Measurements from ENCODE around the gene ENTPD1. TPM values are rescaled to one million over a fixed set of nuclear protein-coding genes. Genes with fewer than 3 reads are reported as not detected.

Gene ENTPD1
- total and polyA plus RNA-seq, 10 of the 15 experiments (the other 5 are each of a cell fraction or from before 2014, with no cell fraction given): 110 to 413 (median 161) TPM

- no peak overlapping the region for H2AFZ ChIP-seq (ENCODE audit: control insufficient read depth, low read depth, low read length)
- H4K20me1 ChIP-seq (ENCODE audit: control insufficient read depth, insufficient read depth): no peaks in the 10 kb centered on the region
- in situ Hi-C loops (cut with MboI) (loop anchor here (5.0 kb wide), 1 partner anchor 51 kb away; no protein-coding TSS in a partner anchor), intact Hi-C loops (cut with micrococcal nuclease; ENCODE audit: unreplicated experiment) (no loop called here)
- no peak for FAIRE-seq
- H3K4me1 ChIP-seq (ENCODE audit: control insufficient read depth, insufficient read depth, low read length): no peaks in the 10 kb centered on the region
- H3K4me2 ChIP-seq (ENCODE audit: control insufficient read depth, insufficient read depth): no peak overlapping the region
- ChIA-PET RAD21 (ENCODE audit: unreplicated experiment) (no interaction called here), POLR2A (no interaction called here), SMC1A (ENCODE audit: uncharacterized antibody, unreplicated experiment) (no interaction called here), CTCF (no interaction called here)
- H3K27ac ChIP-seq (ENCODE audit: control insufficient read depth, insufficient read depth): no peak overlapping the region
- peaks cover 5% of the 10 kb centered on the region for H3K79me2 ChIP-seq (ENCODE audit: control insufficient read depth, insufficient read depth, low read length)
- TF ChIP-seq POU2F2 (IDR thresholded peaks at IDR 0.05; ENCODE audit: borderline replicate concordance, low read depth, low read length): no peak
- TF ChIP-seq ZNF622 (IDR thresholded peaks at IDR 0.05): no peak
- TF ChIP-seq MXI1 (IDR thresholded peaks at IDR 0.05; ENCODE audit: low read depth, low read length): no peak
- TF ChIP-seq RUNX3 (IDR thresholded peaks at IDR 0.05; ENCODE audit: low read length): no peak
- no peak for TF ChIP-seq TCF3 (IDR thresholded peaks at IDR 0.05; ENCODE audit: borderline replicate concordance, insufficient read depth, low read depth, low read length)
- TF ChIP-seq DPF2 (IDR thresholded peaks at IDR 0.05): no peak
- TF ChIP-seq TCF12 (IDR thresholded peaks at IDR 0.05; ENCODE audit: low read depth, low read length): no peak
- TF ChIP-seq PML (IDR thresholded peaks at IDR 0.05; ENCODE audit: low read length): no peak
- no peak for TF ChIP-seq RB1 (IDR thresholded peaks at IDR 0.05; ENCODE audit: borderline replicate concordance)
- no peak for TF ChIP-seq ZBTB40 (IDR thresholded peaks at IDR 0.05; ENCODE audit: borderline replicate concordance)
- TF ChIP-seq SKIL (IDR thresholded peaks at IDR 0.05; ENCODE audit: low read depth, poor library complexity, severe bottlenecking): no peak
- TF ChIP-seq TCF7 (IDR thresholded peaks at IDR 0.05; ENCODE audit: borderline replicate concordance): no peak
- TF ChIP-seq YY1 (IDR thresholded peaks at IDR 0.05; ENCODE audit: low read depth, low read length): no peak
- TF ChIP-seq IRF4 (IDR thresholded peaks at IDR 0.05; ENCODE audit: low read depth, low read length): no peak
- no peak overlapping the region for H3K4me3 ChIP-seq
- H3K9ac ChIP-seq (ENCODE audit: control insufficient read depth, insufficient read depth, low read length): no peak overlapping the region
- no peak for ATAC-seq
- H3K36me3 ChIP-seq (ENCODE audit: control insufficient read depth in 2 of 2, insufficient read depth in 2 of 2, low read length in 1 of 2): no peaks in the 10 kb centered on the region
- DNase-seq (ENCODE audit: low read depth, low spot score): no peak
- BruUV-seq (replicated peaks): no TSS peak
- peaks cover 7% of the 10 kb centered on the region; the same call in 2 of the 3 replicates for H3K9me3 ChIP-seq (replicated peaks; ENCODE audit: control insufficient read depth, insufficient read depth, low read length)
- no peaks in the 10 kb centered on the region for H3K27me3 ChIP-seq (replicated peaks in 1 of 2; ENCODE audit: control insufficient read depth in 2 of 2, insufficient read depth in 2 of 2, low read length in 1 of 2)
Observed at GRCh38 chr10:95748349-95748748, 7.6 kb upstream of the ENTPD1 start.
